IMR-90 (cell line): Measurements from ENCODE around the gene NRIP1. TPM values are rescaled to one million over a fixed set of nuclear protein-coding genes. Genes with fewer than 3 reads are reported as not detected.

Experiments used
- ATAC-seq: fragments of 200-7000 bp; cut with Tn5 transposase; 2 replicates; pipeline ENCODE4 v1.9.1; 2020; ENCODE audit warnings: low read depth, mild to moderate bottlenecking, moderate library complexity
- BruUV-seq: library from RNA; stranded (reverse); fragments of 400-500 nt; replicated peaks from 2 replicates; lab custom pipeline; 2021; lab: Mats Ljungman, UMichigan
- CTCF ChIA-PET: fragments of 300-600 bp; formaldehyde crosslinking; extraction: SDS; loops from one replicate; lab custom pipeline; 2021; ENCODE audit warnings: antibody characterized with exemption; lab: Yijun Ruan, JAX
- POLR2A ChIA-PET: fragments of 300-600 bp; sonication (Branson Sonifier 250); formaldehyde crosslinking; loops from one replicate; lab custom pipeline; 2022; ENCODE audit warnings: antibody characterized with exemption; ENCODE audit not compliant: unreplicated experiment; lab: Charles Lee
- DNase-seq: peaks from one replicate; pipeline ENCODE4 v3.0.0; 2013
- H2AFZ ChIP-seq: replicated peaks from 2 replicates; pipeline ENCODE3; 2013; ENCODE audit warnings: low read length, mild to moderate bottlenecking; ENCODE audit not compliant: poor library complexity
- H2AK5ac ChIP-seq: 2 replicates; pipeline ENCODE4 v1.6.1; 2013; ENCODE audit warnings: low read depth, low read length, inconsistent platforms
- H2AK9ac ChIP-seq: replicated peaks from 2 replicates; pipeline ENCODE3; 2013; ENCODE audit warnings: mild to moderate bottlenecking, low read depth, low read length, moderate library complexity; ENCODE audit not compliant: poor library complexity
- H2BK120ac ChIP-seq: 2 replicates; pipeline ENCODE4 v1.6.1; 2013; ENCODE audit warnings: low read depth, low read length, inconsistent platforms
- H2BK15ac ChIP-seq: 3 replicates; pipeline ENCODE4 v1.6.1; 2013; ENCODE audit warnings: low read depth, low read length, inconsistent platforms
- H2BK20ac ChIP-seq: 2 replicates; pipeline ENCODE4 v1.6.1; 2013; ENCODE audit warnings: low read depth, mild to moderate bottlenecking, inconsistent platforms, low read length, moderate library complexity
- H2BK5ac ChIP-seq: 2 replicates; pipeline ENCODE4 v1.6.1; 2013; ENCODE audit warnings: mild to moderate bottlenecking, low read depth, low read length, inconsistent platforms; ENCODE audit not compliant: poor library complexity, severe bottlenecking
- H3K14ac ChIP-seq: replicated peaks from 2 replicates; pipeline ENCODE4 v1.6.1; 2013; ENCODE audit warnings: low read depth, low read length, inconsistent platforms
- H3K18ac ChIP-seq: 2 replicates; pipeline ENCODE4 v1.6.1; 2013; ENCODE audit warnings: low read depth, low read length, control low read depth
- H3K23ac ChIP-seq: 2 replicates; pipeline ENCODE4 v1.6.1; 2013; ENCODE audit warnings: low read depth, low read length, inconsistent platforms
- H3K27ac ChIP-seq: 2 replicates; pipeline ENCODE4 v1.5.1; 2013; ENCODE audit warnings: mild to moderate bottlenecking, control low read depth, low read length; ENCODE audit not compliant: insufficient read depth
- H3K27me3 ChIP-seq: 2 replicates; pipeline ENCODE4 v1.6.1; 2013; ENCODE audit warnings: low read length; ENCODE audit not compliant: control insufficient read depth, insufficient read depth
- H3K36me3 ChIP-seq: 2 replicates; pipeline ENCODE4 v1.6.1; 2013; ENCODE audit warnings: low read length, mixed read lengths; ENCODE audit not compliant: control insufficient read depth, insufficient read depth
- H3K4ac ChIP-seq: 2 replicates; pipeline ENCODE4 v1.6.1; 2013; ENCODE audit warnings: low read depth, low read length, inconsistent platforms
- H3K4me1 ChIP-seq: 2 replicates; pipeline ENCODE4 v1.6.1; 2013; ENCODE audit warnings: low read length, mixed read lengths; ENCODE audit not compliant: control insufficient read depth, insufficient read depth
- H3K4me2 ChIP-seq: 2 replicates; pipeline ENCODE4 v1.6.1; 2013; ENCODE audit warnings: low read depth, mild to moderate bottlenecking, control low read depth, low read length, moderate library complexity
- H3K4me3 ChIP-seq: 2 replicates; pipeline ENCODE4 v1.5.1; 2013; ENCODE audit warnings: low read depth, mild to moderate bottlenecking, control low read depth, low read length, moderate library complexity; ENCODE audit not compliant: insufficient read depth
- H3K56ac ChIP-seq: 2 replicates; pipeline ENCODE4 v1.6.1; 2013; ENCODE audit warnings: low read length, inconsistent platforms; ENCODE audit not compliant: insufficient read depth; ENCODE audit errors: extremely low read depth
- H3K79me1 ChIP-seq, 2 experiments: 2 replicates each; pipeline ENCODE4 v1.6.1; 2013; ENCODE audit warnings: low read length in 2 of 2, inconsistent platforms in 1 of 2, low read depth in 1 of 2
- H3K9ac ChIP-seq: 2 replicates; pipeline ENCODE4 v1.6.1; 2013; ENCODE audit warnings: low read depth, low read length, control low read depth
- H3K9me1 ChIP-seq: 2 replicates; pipeline ENCODE4 v1.6.1; 2013; ENCODE audit warnings: low read length, inconsistent platforms; ENCODE audit not compliant: insufficient read depth
- H3K9me3 ChIP-seq: 2 replicates; pipeline ENCODE4 v1.6.1; 2013; ENCODE audit warnings: low read length; ENCODE audit not compliant: control insufficient read depth, insufficient read depth
- H4K20me1 ChIP-seq: 2 replicates; pipeline ENCODE4 v1.6.1; 2013; ENCODE audit warnings: low read length, inconsistent platforms; ENCODE audit not compliant: insufficient read depth
- H4K5ac ChIP-seq: 2 replicates; pipeline ENCODE4 v1.6.1; 2013; ENCODE audit warnings: mild to moderate bottlenecking, low read depth, low read length, control low read depth
- H4K8ac ChIP-seq, 2 experiments: 2 replicates each; pipeline ENCODE4 v1.6.1; 2013; ENCODE audit warnings: low read depth in 2 of 2, low read length in 2 of 2, control low read depth in 1 of 2, inconsistent platforms in 1 of 2
- H4K91ac ChIP-seq: 2 replicates; pipeline ENCODE4 v1.6.1; 2013; ENCODE audit warnings: low read depth, low read length, inconsistent platforms; ENCODE audit not compliant: insufficient read depth
- CEBPB ChIP-seq: IDR thresholded peaks from 2 replicates; pipeline ENCODE4 v1.6.1; 2012; ENCODE audit warnings: low read depth, low read length, improper control_type of control experiment
- CHD1 ChIP-seq: IDR thresholded peaks from 2 replicates; pipeline ENCODE4 v1.6.1; 2012; ENCODE audit warnings: low read depth, low read length, improper control_type of control experiment
- ELK1 ChIP-seq: fragments of 150-350 bp; IDR thresholded peaks from 2 replicates; pipeline ENCODE4 v1.6.1; 2016; ENCODE audit warnings: low read depth, mild to moderate bottlenecking, low read length, moderate library complexity, borderline replicate concordance
- MAFK ChIP-seq: IDR thresholded peaks from 2 replicates; pipeline ENCODE4 v1.6.1; 2012; ENCODE audit warnings: low read depth, low read length, improper control_type of control experiment
- NFE2L2 ChIP-seq: fragments of 150-350 bp; IDR thresholded peaks from 2 replicates; pipeline ENCODE4 v1.6.1; 2016; ENCODE audit warnings: low read depth, mild to moderate bottlenecking, low read length
- POLR2A ChIP-seq: IDR thresholded peaks from 2 replicates; pipeline ENCODE4 v1.6.1; 2012; ENCODE audit warnings: mild to moderate bottlenecking, low read depth, low read length
- WGBS, 2 experiments: methylation state at CpG; one replicate each; pipeline versions ENCODE4 v1.1.5 to v1.1.7; 2013; ENCODE audit warnings: missing lambda C conversion rate in 2 of 2; ENCODE audit not compliant: insufficient read length in 1 of 2; ENCODE audit errors: extremely low coverage in 2 of 2; 5-methylcytosine and 5-hydroxymethylcytosine counted together
- dilution Hi-C: fragments of 300-500 bp; cut with HindIII; formaldehyde crosslinking; loops from one replicate; pipeline ENCODE4 v1.14.3; 2018; ENCODE audit warnings: low sequenced_read_pairs; ENCODE audit not compliant: unreplicated experiment
- in situ Hi-C: fragments of 300-500 bp; cut with MboI; formaldehyde crosslinking; loops from 3 replicates; pipeline ENCODE4 v1.14.3; 2019; ENCODE audit warnings: low sequenced_read_pairs, inconsistent platforms, mixed read lengths
- intact Hi-C: fragments of 100-400 bp; cut with micrococcal nuclease; formaldehyde crosslinking; loops from 2 replicates; pipeline ENCODE4 v1.10.0; 2022
- polyA plus RNA-seq, 3 experiments: library from polyadenylated mRNA; depleted of rRNA; stranded (reverse); fragments of >200 nt; gene quantifications; 2 replicates each; pipeline ENCODE4 v1.2.3, GENCODE V29; 2012; ENCODE audit warnings: low replicate concordance in 1 of 3
- total RNA-seq: library from RNA; depleted of rRNA; stranded (reverse); fragments of >200 nt; gene quantifications from 2 replicates; pipeline ENCODE4 v1.2.3, GENCODE V29; 2012
- TF ChIP-seq, protein P1 (sequence below): conservative IDR thresholded peaks from 2 replicates; pipeline ENCODE4 v1.5.1; 2012; ENCODE audit warnings: mild to moderate bottlenecking, low read depth, low read length, improper control_type of control experiment

The NRIP1 gene
- total and polyA plus RNA-seq, 2 of the 4 experiments (the other 2 are of a cell fraction) = 9.6 to 73.8 TPM

- Histone ChIP-seq H2AFZ (no peak overlapping the region), H3K56ac (no peak overlapping the region), H4K5ac (peak overlapping the region; percentile 73; the same call in 1 of the 2 replicates), H4K8ac (peak overlapping the region in 1 of 2 experiments; percentile 48; a peak in 1 of 4 replicates), H2AK5ac (no peak overlapping the region), H2BK20ac (no peak overlapping the region; the same call in 1 of the 2 replicates), H2BK120ac (no peak overlapping the region; the same call in 1 of the 2 replicates), H3K79me1 (0 out of 4 replicates have a peak, but pooled peaks cover 3 to 4% of the 10 kb centered on the region in 2 experiments), H2BK15ac (0 out of 3 replicates have a peak overlapping the region, but pooled peaks have one; percentile 25), H2BK5ac (peak overlapping the region; percentile 63), H3K36me3 (no peaks in the 10 kb centered on the region), H3K9me3 (no peaks in the 10 kb centered on the region), H4K20me1 (no peaks in the 10 kb centered on the region), H4K91ac (peak overlapping the region; percentile 41; the same call in 1 of the 2 replicates), H3K9ac (no peak overlapping the region), H3K4me3 (no peak overlapping the region), H3K18ac (peak overlapping the region; percentile 1; the same call in 1 of the 2 replicates), H3K27me3 (no peaks in the 10 kb centered on the region), H3K4me2 (no peak overlapping the region), H2AK9ac (no peak overlapping the region), H3K9me1 (no peaks in the 10 kb centered on the region), H3K4ac (0 out of 2 replicates have a peak overlapping the region, but pooled peaks have one; percentile 4), H3K4me1 (peaks cover 11% of the 10 kb centered on the region; the same call in 1 of the 2 replicates), H3K14ac (no peak overlapping the region), H3K27ac (no peak overlapping the region), H3K23ac (no peak overlapping the region)
- WGBS, 2 experiments = no CpG with 5 or more reads among the region's 5 CpGs
- intact Hi-C loops = loop anchor here (5.0 kb wide), 1 partner anchor 144 kb away; the partner anchor contains the start of gene NRIP1
- ChIA-PET CTCF (no interaction called here), POLR2A (no interaction called here)
- dilution Hi-C loops = no loop called here
- DNase-seq (no peak), ATAC-seq (no peak)
- BruUV-seq = no TSS peak
- in situ Hi-C loops = no loop called here
- TF ChIP-seq CHD1 = no peak
- no peak for TF ChIP-seq POLR2A
- no peak for TF ChIP-seq CEBPB
- no peak for TF ChIP-seq MAFK
- TF ChIP-seq ELK1 = no peak
- TF ChIP-seq NFE2L2 = no peak
- TF ChIP-seq, protein P1, sequence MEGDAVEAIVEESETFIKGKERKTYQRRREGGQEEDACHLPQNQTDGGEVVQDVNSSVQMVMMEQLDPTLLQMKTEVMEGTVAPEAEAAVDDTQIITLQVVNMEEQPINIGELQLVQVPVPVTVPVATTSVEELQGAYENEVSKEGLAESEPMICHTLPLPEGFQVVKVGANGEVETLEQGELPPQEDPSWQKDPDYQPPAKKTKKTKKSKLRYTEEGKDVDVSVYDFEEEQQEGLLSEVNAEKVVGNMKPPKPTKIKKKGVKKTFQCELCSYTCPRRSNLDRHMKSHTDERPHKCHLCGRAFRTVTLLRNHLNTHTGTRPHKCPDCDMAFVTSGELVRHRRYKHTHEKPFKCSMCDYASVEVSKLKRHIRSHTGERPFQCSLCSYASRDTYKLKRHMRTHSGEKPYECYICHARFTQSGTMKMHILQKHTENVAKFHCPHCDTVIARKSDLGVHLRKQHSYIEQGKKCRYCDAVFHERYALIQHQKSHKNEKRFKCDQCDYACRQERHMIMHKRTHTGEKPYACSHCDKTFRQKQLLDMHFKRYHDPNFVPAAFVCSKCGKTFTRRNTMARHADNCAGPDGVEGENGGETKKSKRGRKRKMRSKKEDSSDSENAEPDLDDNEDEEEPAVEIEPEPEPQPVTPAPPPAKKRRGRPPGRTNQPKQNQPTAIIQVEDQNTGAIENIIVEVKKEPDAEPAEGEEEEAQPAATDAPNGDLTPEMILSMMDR = no peak
Measured at GRCh38 chr21:14918527-14918926, 146.3 kb downstream of the NRIP1 start.
